ENCODE results near the gene ASXL1. TPM values are rescaled to one million over a fixed set of nuclear protein-coding genes. Genes with fewer than 3 reads are reported as not detected.
A peak's percentile ranks its signal among the peaks of the same experiment; 100 is the strongest.

ASXL1 gene
- total RNA-seq, 2 donors from 2014 or later, result 38.8 to 40.4 TPM

- Histone ChIP-seq H3K36me3 (peaks cover 5% of the 10 kb centered on the region), H3K4me3 (peak overlapping the region; percentile 21), H3K27ac (peak overlapping the region; percentile 95), H3K27me3 (no peaks in the 10 kb centered on the region), H3K4me1 (peaks cover 70% of the 10 kb centered on the region), H3K9me3 (no peaks in the 10 kb centered on the region), H3K9ac (ENCODE audit: low read depth in 2 of 2, low read length in 2 of 2) (peak overlapping the region; percentile 51 to 97)
- TF ChIP-seq CTCF (IDR thresholded peaks at IDR 0.05), result no peak
- no peak for DNase-seq
- intact Hi-C loops (cut with DNase I), result no loop called here
Observed at GRCh38 chr20:32472581-32473207, 114.6 kb downstream of the ASXL1 start.

- intact Hi-C loops (cut with DNase I), result no loop called here
- peak; percentile 71 for DNase-seq
- peaks cover 5% of the 10 kb centered on the region for H3K36me3 ChIP-seq
Observed at GRCh38 chr20:32473231-32474008, 115.3 kb downstream of the ASXL1 start.

GRCh38 chr20:32474009-32474716, 116.0 kb downstream of the ASXL1 start:
- no peak for TF ChIP-seq CTCF (IDR thresholded peaks at IDR 0.05)
- H3K9ac ChIP-seq (ENCODE audit: low read depth in 2 of 2, low read length in 2 of 2), result peak overlapping the region; percentile 76 to 97
- peak overlapping the region; percentile 95 for H3K27ac ChIP-seq
- intact Hi-C loops (cut with DNase I), result no loop called here
- H3K27me3 ChIP-seq, result no peaks in the 10 kb centered on the region
- DNase-seq, result peak; percentile 56
- H3K4me3 ChIP-seq, result peak overlapping the region; percentile 21
- no peaks in the 10 kb centered on the region for H3K9me3 ChIP-seq
- peaks cover 73% of the 10 kb centered on the region for H3K4me1 ChIP-seq
- peaks cover 5% of the 10 kb centered on the region for H3K36me3 ChIP-seq

More at GRCh38 chr20:32473231-32474008, 115.3 kb downstream of the ASXL1 start:
- H3K27ac ChIP-seq, result peak overlapping the region; percentile 95
- H3K27me3 ChIP-seq, result no peaks in the 10 kb centered on the region
- no peaks in the 10 kb centered on the region for H3K9me3 ChIP-seq
- peak overlapping the region; percentile 21 for H3K4me3 ChIP-seq
- no peak for TF ChIP-seq CTCF (IDR thresholded peaks at IDR 0.05)
- peaks cover 69% of the 10 kb centered on the region for H3K4me1 ChIP-seq
- peak overlapping the region; percentile 76 to 97 for H3K9ac ChIP-seq (ENCODE audit: low read depth in 2 of 2, low read length in 2 of 2)

GRCh38 chr20:32474717-32474966, 116.5 kb downstream of the ASXL1 start:
- Histone ChIP-seq H3K9me3 (no peaks in the 10 kb centered on the region), H3K27ac (peak overlapping the region; percentile 95), H3K9ac (ENCODE audit: low read depth in 2 of 2, low read length in 2 of 2) (peak overlapping the region; percentile 76 to 97), H3K36me3 (peaks cover 5% of the 10 kb centered on the region), H3K4me1 (peaks cover 78% of the 10 kb centered on the region), H3K27me3 (no peaks in the 10 kb centered on the region), H3K4me3 (peak overlapping the region; percentile 21)
- DNase-seq, result no peak
- no peak for TF ChIP-seq CTCF (IDR thresholded peaks at IDR 0.05)
- intact Hi-C loops (cut with DNase I), result no loop called here

GRCh38 chr20:32474967-32475811, 117.1 kb downstream of the ASXL1 start:
- Histone ChIP-seq H3K36me3 (peaks cover 5% of the 10 kb centered on the region), H3K9me3 (no peaks in the 10 kb centered on the region), H3K4me3 (peak overlapping the region; percentile 21), H3K27ac (peak overlapping the region; percentile 95), H3K27me3 (no peaks in the 10 kb centered on the region), H3K4me1 (peaks cover 75% of the 10 kb centered on the region), H3K9ac (ENCODE audit: low read depth in 2 of 2, low read length in 2 of 2) (peak overlapping the region; percentile 76 to 97)
- no peak for TF ChIP-seq CTCF (IDR thresholded peaks at IDR 0.05)
- peak; percentile 96 for DNase-seq
- intact Hi-C loops (cut with DNase I), result no loop called here

Measured in colonic mucosa (tissue), 4 donors.